Measurements from ENCODE around the gene SLC49A3. TPM values are rescaled to one million over a fixed set of nuclear protein-coding genes. Genes with fewer than 3 reads are reported as not detected.

SLC49A3 gene
- total and polyA plus RNA-seq, 2 experiments from 2014 or later = 5.2 to 12.5 TPM

DNA sequence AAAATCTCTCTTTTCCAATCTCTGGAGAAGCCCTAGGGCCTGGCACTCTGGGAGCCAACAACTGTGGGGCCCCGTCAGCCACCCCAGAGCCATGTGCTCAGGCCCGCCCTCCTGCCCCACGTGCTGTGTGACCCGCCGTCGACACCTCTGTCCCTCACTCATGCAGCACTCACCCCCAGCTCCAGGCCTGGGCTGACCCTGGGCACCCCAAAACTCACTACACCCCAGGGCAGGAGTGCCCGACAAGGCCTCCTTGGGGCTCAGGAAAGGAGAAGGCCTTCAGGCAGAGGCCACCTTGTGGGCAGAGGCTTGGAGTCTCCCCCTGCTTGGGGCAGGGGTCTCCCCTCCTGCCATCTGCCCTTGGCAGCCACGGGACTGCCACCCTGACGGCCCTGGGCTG lies 8.9 kb downstream of the SLC49A3 start:
- no peak overlapping the region for H3K4me2 ChIP-seq (ENCODE audit: unreplicated experiment)
- H4K20me1 ChIP-seq (ENCODE audit: insufficient read depth) = no peaks in the 10 kb centered on the region
- H3K9me2 ChIP-seq (ENCODE audit: insufficient read depth) = no peaks in the 10 kb centered on the region
- H3K9me3 ChIP-seq (ENCODE audit: low read depth) = no peaks in the 10 kb centered on the region
- 60 to 67% methylated on average over 3 to 9 of the region's 9 CpGs for WGBS, 2 experiments (ENCODE audit: low coverage in 1 of 2, low lambda C conversion rate in 2 of 2, missing lambda C conversion rate in 2 of 2)
- no peak overlapping the region for H3K27ac ChIP-seq
- in situ Hi-C loops (cut with MboI) = no loop called here
- no peak overlapping the region for H3K4me3 ChIP-seq
- H3K36me3 ChIP-seq (ENCODE audit: low read depth) = no peaks in the 10 kb centered on the region
- no peaks in the 10 kb centered on the region for H3K4me1 ChIP-seq (ENCODE audit: insufficient read depth)
- no peak for DNase-seq
- no peak overlapping the region for H2AFZ ChIP-seq
- no peaks in the 10 kb centered on the region for H3F3A ChIP-seq (ENCODE audit: insufficient read depth)
- H3K79me2 ChIP-seq (ENCODE audit: insufficient read depth) = peaks cover 8% of the 10 kb centered on the region; the same call in 1 of the 2 replicates
- TF ChIP-seq EZH2phosphoT487 (IDR thresholded peaks at IDR 0.05; ENCODE audit: insufficient read depth, low read depth) = no peak
- TF ChIP-seq EZH2 (IDR thresholded peaks at IDR 0.05; ENCODE audit: insufficient read depth, poor library complexity, severe bottlenecking) = no peak
- no peak overlapping the region for H3K9ac ChIP-seq
- H3K27me3 ChIP-seq (replicated peaks; ENCODE audit: insufficient read depth) = no peaks in the 10 kb centered on the region

- Histone ChIP-seq H3K27me3 (replicated peaks; ENCODE audit: insufficient read depth) (no peaks in the 10 kb centered on the region), H2AFZ (no peak overlapping the region), H3K4me1 (ENCODE audit: insufficient read depth) (no peaks in the 10 kb centered on the region), H3K36me3 (ENCODE audit: low read depth) (no peaks in the 10 kb centered on the region), H3K9me3 (ENCODE audit: low read depth) (no peaks in the 10 kb centered on the region), H3F3A (ENCODE audit: insufficient read depth) (no peaks in the 10 kb centered on the region), H3K9ac (no peak overlapping the region), H3K27ac (no peak overlapping the region), H3K79me2 (ENCODE audit: insufficient read depth) (peaks cover 13% of the 10 kb centered on the region), H3K4me2 (ENCODE audit: unreplicated experiment) (no peak overlapping the region), H3K4me3 (no peak overlapping the region), H4K20me1 (ENCODE audit: insufficient read depth) (no peaks in the 10 kb centered on the region), H3K9me2 (ENCODE audit: insufficient read depth) (no peaks in the 10 kb centered on the region)
- TF ChIP-seq EZH2phosphoT487 (IDR thresholded peaks at IDR 0.05; ENCODE audit: insufficient read depth, low read depth) = no peak
- TF ChIP-seq EZH2 (IDR thresholded peaks at IDR 0.05; ENCODE audit: insufficient read depth, poor library complexity, severe bottlenecking) = no peak
- in situ Hi-C loops (cut with MboI) = no loop called here
- WGBS, 2 experiments (ENCODE audit: low coverage in 1 of 2, low lambda C conversion rate in 2 of 2, missing lambda C conversion rate in 2 of 2) = 79 to 83% methylated on average over 11 of the region's 11 CpGs
- DNase-seq = no peak
These were observed 9.3 kb downstream of the SLC49A3 start for GRCh38 chr4:679629-680028.

DNA sequence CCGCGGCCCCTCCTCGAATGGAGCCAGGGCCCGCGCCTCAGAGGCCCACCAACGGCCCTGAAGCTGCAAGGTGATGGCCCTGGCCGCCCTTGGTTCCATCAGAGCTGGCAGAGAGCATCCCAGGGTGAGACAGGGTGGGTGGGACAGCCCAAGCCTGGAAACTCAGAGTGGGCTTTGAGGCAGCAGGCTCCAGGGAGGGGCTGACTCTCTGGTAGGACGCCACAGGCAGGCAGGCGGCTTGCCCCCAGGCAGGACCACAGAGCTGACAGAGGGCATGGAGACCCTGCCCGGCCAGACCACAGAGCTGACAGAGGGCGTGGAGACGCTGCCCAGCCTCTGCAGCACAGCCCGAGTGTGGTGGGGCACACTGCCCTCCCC lies 9.9 kb downstream of the SLC49A3 start:
- 79 to 82% methylated on average over 12 to 13 of the region's 13 CpGs for WGBS, 2 experiments (ENCODE audit: low coverage in 1 of 2, low lambda C conversion rate in 2 of 2, missing lambda C conversion rate in 2 of 2)
- in situ Hi-C loops (cut with MboI) = no loop called here
- Histone ChIP-seq H3K36me3 (ENCODE audit: low read depth) (no peaks in the 10 kb centered on the region), H3K4me2 (ENCODE audit: unreplicated experiment) (no peak overlapping the region), H3K9me3 (ENCODE audit: low read depth) (no peaks in the 10 kb centered on the region), H4K20me1 (ENCODE audit: insufficient read depth) (no peaks in the 10 kb centered on the region), H2AFZ (no peak overlapping the region), H3F3A (ENCODE audit: insufficient read depth) (no peaks in the 10 kb centered on the region), H3K4me1 (ENCODE audit: insufficient read depth) (no peaks in the 10 kb centered on the region), H3K27ac (no peak overlapping the region), H3K9ac (no peak overlapping the region), H3K27me3 (replicated peaks; ENCODE audit: insufficient read depth) (no peaks in the 10 kb centered on the region), H3K79me2 (ENCODE audit: insufficient read depth) (peaks cover 15% of the 10 kb centered on the region), H3K9me2 (ENCODE audit: insufficient read depth) (no peaks in the 10 kb centered on the region), H3K4me3 (no peak overlapping the region)
- no peak for DNase-seq
- TF ChIP-seq EZH2phosphoT487 (IDR thresholded peaks at IDR 0.05; ENCODE audit: insufficient read depth, low read depth) (no peak), EZH2 (IDR thresholded peaks at IDR 0.05; ENCODE audit: insufficient read depth, poor library complexity, severe bottlenecking) (no peak)

- Histone ChIP-seq H3K9me2 (ENCODE audit: insufficient read depth) (no peaks in the 10 kb centered on the region), H3K79me2 (ENCODE audit: insufficient read depth) (peaks cover 18% of the 10 kb centered on the region), H3K27ac (no peak overlapping the region), H3K4me2 (ENCODE audit: unreplicated experiment) (no peak overlapping the region), H2AFZ (no peak overlapping the region), H3K4me3 (no peak overlapping the region), H3K9ac (no peak overlapping the region), H3K4me1 (ENCODE audit: insufficient read depth) (no peaks in the 10 kb centered on the region), H3K27me3 (replicated peaks; ENCODE audit: insufficient read depth) (no peaks in the 10 kb centered on the region), H3K36me3 (ENCODE audit: low read depth) (no peaks in the 10 kb centered on the region), H3K9me3 (ENCODE audit: low read depth) (no peaks in the 10 kb centered on the region), H4K20me1 (ENCODE audit: insufficient read depth) (no peaks in the 10 kb centered on the region), H3F3A (ENCODE audit: insufficient read depth) (no peaks in the 10 kb centered on the region)
- in situ Hi-C loops (cut with MboI) = no loop called here
- no peak for DNase-seq
- TF ChIP-seq EZH2phosphoT487 (IDR thresholded peaks at IDR 0.05; ENCODE audit: insufficient read depth, low read depth) = no peak
- 51 to 62% methylated on average over 14 of the region's 14 CpGs for WGBS, 2 experiments (ENCODE audit: low coverage in 1 of 2, low lambda C conversion rate in 2 of 2, missing lambda C conversion rate in 2 of 2)
These were observed 10.4 kb downstream of the SLC49A3 start for GRCh38 chr4:678331-679103.
